H1 (cell line): ENCODE results near the gene PTPRE. TPM values are rescaled to one million over a fixed set of nuclear protein-coding genes. Genes with fewer than 3 reads are reported as not detected.

Experiments used
- CTCF ChIA-PET: fragments of 300-600 bp; sonication (Branson Sonifier 250); formaldehyde crosslinking; loops from one replicate; lab custom pipeline; 2021; ENCODE audit not compliant: partially characterized antibody; lab: Charles Lee
- POLR2A ChIA-PET: fragments of 300-600 bp; sonication (Branson Sonifier 250); formaldehyde crosslinking; loops from one replicate; lab custom pipeline; 2021; ENCODE audit warnings: inconsistent platforms; ENCODE audit not compliant: partially characterized antibody; lab: Charles Lee
- DNase-seq, 2 experiments: peaks; one replicate each; pipeline versions ENCODE4 v3.0.0 to v3.0.0-alpha.2; 2010 to 2022; ENCODE audit warnings: low spot score in 2 of 2, low read depth in 1 of 2, mixed read lengths in 1 of 2
- FAIRE-seq: peaks from 2 replicates; lab custom pipeline; 2011; peaks lifted over from hg19 to GRCh38; lab: Jason Lieb, UNC
- H2AFZ ChIP-seq: 2 replicates; pipeline ENCODE4 v1.8.1; 2012; ENCODE audit warnings: low read length, inconsistent platforms
- H2AK5ac ChIP-seq: 2 replicates; pipeline ENCODE4 v1.6.1; 2013; ENCODE audit warnings: low read depth, low read length
- H2BK120ac ChIP-seq: replicated peaks from 2 replicates; pipeline ENCODE3; 2013; ENCODE audit warnings: low read depth, low read length, inconsistent platforms
- H2BK12ac ChIP-seq: 2 replicates; pipeline ENCODE4 v1.6.1; 2013; ENCODE audit warnings: low read depth, low read length
- H2BK15ac ChIP-seq: 2 replicates; pipeline ENCODE4 v1.6.1; 2013; ENCODE audit warnings: low read length
- H2BK20ac ChIP-seq: 2 replicates; pipeline ENCODE4 v1.6.1; 2013; ENCODE audit warnings: low read length
- H2BK5ac ChIP-seq: 2 replicates; pipeline ENCODE4 v1.6.1; 2013; ENCODE audit warnings: low read depth, low read length
- H3K14ac ChIP-seq: 2 replicates; pipeline ENCODE4 v1.6.1; 2013; ENCODE audit warnings: inconsistent platforms; ENCODE audit not compliant: insufficient read length
- H3K18ac ChIP-seq: 2 replicates; pipeline ENCODE4 v1.6.1; 2013; ENCODE audit warnings: low read length; ENCODE audit errors: extremely low read depth
- H3K23ac ChIP-seq: 2 replicates; pipeline ENCODE4 v1.6.1; 2013; ENCODE audit warnings: inconsistent platforms; ENCODE audit not compliant: insufficient read length
- H3K23me2 ChIP-seq: 2 replicates; pipeline ENCODE4 v1.6.1; 2013; ENCODE audit warnings: low read depth, low read length
- H3K27ac ChIP-seq: 2 replicates; pipeline ENCODE4 v1.6.1; 2011; ENCODE audit warnings: low read depth, low read length, inconsistent platforms
- H3K27me3 ChIP-seq, 4 experiments: replicated peaks in 1 of 4; 1 replicate in 1 of 4; 2 replicates in 3 of 4; pipeline versions ENCODE4 v1.6.1 to v1.8.1; 2011 to 2013; ENCODE audit warnings: low read length in 3 of 4, mild to moderate bottlenecking in 3 of 4, inconsistent platforms in 2 of 4, mixed read lengths in 2 of 4, moderate library complexity in 1 of 4; ENCODE audit not compliant: control insufficient read depth in 3 of 4, insufficient read depth in 3 of 4; ENCODE audit errors: extremely low read depth in 1 of 4
- H3K36me3 ChIP-seq, 4 experiments: 2 replicates each; pipeline versions ENCODE4 v1.6.1 to v1.8.1; 2011 to 2013; ENCODE audit warnings: mild to moderate bottlenecking in 4 of 4, low read length in 3 of 4, moderate library complexity in 2 of 4, control low read depth in 1 of 4, inconsistent platforms in 1 of 4; ENCODE audit not compliant: insufficient read depth in 4 of 4, control insufficient read depth in 2 of 4
- H3K4ac ChIP-seq: replicated peaks from 2 replicates; pipeline ENCODE3; 2013; ENCODE audit warnings: low read length, low read depth, mixed read lengths, inconsistent platforms; ENCODE audit not compliant: insufficient read length
- H3K4me1 ChIP-seq, 4 experiments: replicated peaks in 1 of 4; 1 replicate in 1 of 4; 2 replicates in 3 of 4; pipeline versions ENCODE4 v1.6.1 to v1.8.1; 2011 to 2013; ENCODE audit warnings: low read length in 3 of 4, inconsistent platforms in 2 of 4, mixed read lengths in 1 of 4; ENCODE audit not compliant: insufficient read depth in 4 of 4, control insufficient read depth in 3 of 4
- H3K4me2 ChIP-seq, 2 experiments: 2 replicates each; pipeline versions ENCODE4 v1.6.1 to v1.8.1; 2011 to 2013; ENCODE audit warnings: low read depth in 2 of 2, low read length in 2 of 2, control low read depth in 1 of 2, inconsistent platforms in 1 of 2, mild to moderate bottlenecking in 1 of 2; ENCODE audit not compliant: insufficient read depth in 1 of 2
- H3K4me3 ChIP-seq, 4 experiments: fragments of 200-600, 300-600 bp in 1 of 4; sonication (generic), shearing (Covaris generic), sonication (Bioruptor Twin) in 1 of 4; 2 replicates each; pipeline versions ENCODE4 v1.5.1 to v1.8.1; 2011 to 2016; ENCODE audit warnings: low read length in 4 of 4, low read depth in 3 of 4, control low read depth in 2 of 4, inconsistent platforms in 2 of 4, mild to moderate bottlenecking in 2 of 4, mixed read lengths in 1 of 4, moderate library complexity in 1 of 4; ENCODE audit not compliant: insufficient read depth in 2 of 4; ENCODE audit errors: extremely low read depth in 1 of 4
- H3K56ac ChIP-seq: replicated peaks from 2 replicates; pipeline ENCODE3; 2013; ENCODE audit warnings: low read depth, mild to moderate bottlenecking, mixed read lengths, low read length, inconsistent platforms; ENCODE audit not compliant: insufficient read length
- H3K79me1 ChIP-seq: 2 replicates; pipeline ENCODE4 v1.6.1; 2013; ENCODE audit warnings: low read depth, low read length, control low read depth
- H3K79me2 ChIP-seq, 2 experiments: 2 replicates each; pipeline versions ENCODE4 v1.6.1 to v1.8.1; 2012 to 2013; ENCODE audit warnings: low read length in 2 of 2, mild to moderate bottlenecking in 2 of 2, inconsistent platforms in 1 of 2; ENCODE audit not compliant: insufficient read depth in 2 of 2, control insufficient read depth in 1 of 2
- H3K9ac ChIP-seq, 4 experiments: replicated peaks in 1 of 4; 1 replicate in 1 of 4; 2 replicates in 3 of 4; pipeline versions ENCODE4 v1.6.1 to v1.8.1; 2011 to 2013; ENCODE audit warnings: low read depth in 3 of 4, low read length in 3 of 4, control low read depth in 2 of 4, mild to moderate bottlenecking in 2 of 4, moderate library complexity in 2 of 4, inconsistent platforms in 1 of 4; ENCODE audit errors: extremely low read depth in 1 of 4
- H3K9me3 ChIP-seq, 2 experiments: 2 replicates each; pipeline versions ENCODE4 v1.6.1 to v1.8.1; 2012 to 2013; ENCODE audit warnings: mild to moderate bottlenecking in 2 of 2, moderate library complexity in 2 of 2, control low read depth in 1 of 2, inconsistent platforms in 1 of 2, low read depth in 1 of 2, low read length in 1 of 2, mixed read lengths in 1 of 2; ENCODE audit not compliant: insufficient read depth in 2 of 2
- H4K20me1 ChIP-seq, 2 experiments: replicated peaks in 1 of 2; 2 replicates each; pipeline versions ENCODE3 to v1.8.1; 2011 to 2013; ENCODE audit warnings: inconsistent platforms in 2 of 2, low read length in 2 of 2, mild to moderate bottlenecking in 1 of 2; ENCODE audit not compliant: insufficient read depth in 2 of 2, control insufficient read depth in 1 of 2
- H4K5ac ChIP-seq: 2 replicates; pipeline ENCODE4 v1.6.1; 2013; ENCODE audit warnings: low read length, low read depth, mixed read lengths, inconsistent platforms; ENCODE audit not compliant: insufficient read length
- H4K8ac ChIP-seq: 2 replicates; pipeline ENCODE4 v1.8.0; 2013; ENCODE audit warnings: mild to moderate bottlenecking, moderate library complexity, low read length, inconsistent platforms; ENCODE audit not compliant: insufficient read depth; ENCODE audit errors: extremely low read depth
- H4K91ac ChIP-seq: replicated peaks from 2 replicates; pipeline ENCODE3; 2013; ENCODE audit warnings: low read length, mixed read lengths, inconsistent platforms; ENCODE audit not compliant: insufficient read length
- ASH2L ChIP-seq: fragments of 200-600, 300-600 bp; sonication (generic); IDR thresholded peaks from one replicate; pipeline ENCODE4 v1.7.1; 2017; ENCODE audit warnings: low read length
- BRCA1 ChIP-seq: IDR thresholded peaks from 2 replicates; pipeline ENCODE4 v1.6.1; 2012; ENCODE audit warnings: low read depth, low read length, improper control_type of control experiment
- EP300 ChIP-seq, 2 experiments: IDR thresholded peaks; 1 replicate in 1 of 2; 2 replicates in 1 of 2; pipeline ENCODE4 v1.6.1; 2011 to 2012; ENCODE audit warnings: low read depth in 2 of 2, low read length in 2 of 2, mild to moderate bottlenecking in 2 of 2, borderline replicate concordance in 1 of 2, inconsistent platforms in 1 of 2, moderate library complexity in 1 of 2
- EZH2 ChIP-seq: fragments of 200-600 bp; sonication (generic); IDR thresholded peaks from 2 replicates; pipeline ENCODE4 v1.7.1; 2012; ENCODE audit warnings: low read depth, mild to moderate bottlenecking, moderate library complexity, low read length, inconsistent platforms; ENCODE audit not compliant: severe bottlenecking
- GABPA ChIP-seq: IDR thresholded peaks from 2 replicates; pipeline ENCODE4 v1.6.1; 2011; ENCODE audit warnings: mild to moderate bottlenecking, low read length, moderate library complexity, borderline replicate concordance; ENCODE audit not compliant: insufficient read depth
- MAX ChIP-seq: IDR thresholded peaks from 2 replicates; pipeline ENCODE4 v1.6.1; 2012; ENCODE audit warnings: inconsistent platforms
- NANOG ChIP-seq: IDR thresholded peaks from 2 replicates; pipeline ENCODE4 v1.6.1; 2011; ENCODE audit warnings: low read length, low read depth, mild to moderate bottlenecking, inconsistent platforms; ENCODE audit not compliant: insufficient read depth, poor library complexity, severe bottlenecking
- NRF1 ChIP-seq: IDR thresholded peaks from 2 replicates; pipeline ENCODE4 v1.6.1; 2011; ENCODE audit warnings: mild to moderate bottlenecking, low read depth, low read length, improper control_type of control experiment
- PHF8 ChIP-seq: fragments of 200-600 bp; sonication (generic); conservative IDR thresholded peaks from 2 replicates; pipeline ENCODE4 v1.7.1; 2012; ENCODE audit warnings: low read depth, mild to moderate bottlenecking, inconsistent platforms, low read length, moderate library complexity
- RAD21 ChIP-seq, 2 experiments: IDR thresholded peaks in 1 of 2; conservative IDR thresholded peaks in 1 of 2; 2 replicates each; pipeline ENCODE4 v1.6.1; 2011; ENCODE audit warnings: low read depth in 2 of 2, low read length in 2 of 2, improper control_type of control experiment in 1 of 2, inconsistent platforms in 1 of 2, mild to moderate bottlenecking in 1 of 2, moderate library complexity in 1 of 2
- WGBS, 2 experiments: shearing (Covaris generic) in 1 of 2; methylation state at CpG; one replicate each; pipeline versions ENCODE4 v1.1.6 to v1.1.7; 2013 to 2015; ENCODE audit warnings: low lambda C conversion rate in 2 of 2, mixed read lengths in 2 of 2, inconsistent platforms in 1 of 2, low coverage in 1 of 2, missing lambda C conversion rate in 1 of 2; ENCODE audit not compliant: insufficient replicate concordance in 2 of 2, insufficient coverage in 1 of 2, insufficient read length in 1 of 2; ENCODE audit errors: extremely low coverage in 1 of 2, missing lambda C conversion rate in 1 of 2; 5-methylcytosine and 5-hydroxymethylcytosine counted together
- polyA plus RNA-seq, 7 experiments: library from polyadenylated mRNA; depleted of rRNA in 3 of 7; stranded (reverse) in 5 of 7; unstranded in 2 of 7; fragments of >200 nt in 5 of 7; fragments of 200-250 nt in 2 of 7; gene quantifications; 1 replicate in 5 of 7; 2 replicates in 1 of 7; 4 replicates in 1 of 7; pipeline versions ENCODE4 v1.2.1 to v1.2.3, GENCODE V29; 2011 to 2013; ENCODE audit warnings: missing spikeins in 2 of 7, mixed read lengths in 2 of 7
- total RNA-seq: library from RNA; stranded (reverse); fragmentation: NEBNext Ultra II Directional; extraction: Animal tissue kit (Norgen Biotek cat#: 25700); gene quantifications from 2 replicates; pipeline ENCODE4 v1.2.1, GENCODE V29; 2021

PTPRE gene
- total and polyA plus RNA-seq, 2 of the 8 experiments (the other 6 are each of a cell fraction or from before 2014, with no cell fraction given): 0.33 to 0.54 TPM

- H2BK15ac ChIP-seq: no peak overlapping the region
- no peaks in the 10 kb centered on the region for H3K79me1 ChIP-seq
- no peak overlapping the region for H3K14ac ChIP-seq
- H4K8ac ChIP-seq: no peak overlapping the region; the same call in 1 of the 2 replicates
- no peak for DNase-seq
- H4K91ac ChIP-seq: no peak overlapping the region
- H4K20me1 ChIP-seq: peaks cover 0 to 6% of the 10 kb centered on the region in 2 experiments
- H3K4me1 ChIP-seq: no peaks in the 10 kb centered on the region
- POLR2A ChIA-PET: interaction anchor here (1.4 kb wide), 1 partner anchor 9 kb away, joined by 3 read pairs; no protein-coding TSS in a partner anchor
- H3K79me2 ChIP-seq: no peaks in the 10 kb centered on the region
- no peak overlapping the region for H3K23ac ChIP-seq
- no peak overlapping the region for H2AK5ac ChIP-seq
- no peak overlapping the region for H2BK20ac ChIP-seq
- no peak overlapping the region for H3K27ac ChIP-seq
- no peaks in the 10 kb centered on the region for H3K36me3 ChIP-seq
- 84% methylated on average over 17 of the region's 17 CpGs; no CpG with 5 or more reads in 1 of the 2 experiments for WGBS, 2 experiments
- FAIRE-seq: no peak
- H3K23me2 ChIP-seq: peaks cover 5% of the 10 kb centered on the region; the same call in 1 of the 2 replicates
- no peak overlapping the region for H2BK120ac ChIP-seq
- no peak overlapping the region for H3K4me2 ChIP-seq
- H3K18ac ChIP-seq: no peak overlapping the region
- no peak overlapping the region for H2AFZ ChIP-seq
- no peaks in the 10 kb centered on the region for H3K9me3 ChIP-seq
- H2BK5ac ChIP-seq: no peak overlapping the region
- no peak overlapping the region for H3K4me3 ChIP-seq
- CTCF ChIA-PET: interaction anchor here (1.0 to 2.5 kb wide), 3 partner anchors 13 to 56 kb away, joined by 3 to 10 read pairs (median 3); no protein-coding TSS in a partner anchor
- H3K4ac ChIP-seq: no peak overlapping the region
- H2BK12ac ChIP-seq: no peak overlapping the region
- no peak overlapping the region for H3K9ac ChIP-seq
- no peak overlapping the region for H3K56ac ChIP-seq
- H4K5ac ChIP-seq: no peak overlapping the region
- no peaks in the 10 kb centered on the region for H3K27me3 ChIP-seq
- TF ChIP-seq NANOG: no peak
- TF ChIP-seq MAX: no peak
- no peak for TF ChIP-seq RAD21 (IDR thresholded peaks at IDR 0.05 in 1 of 2, conservative IDR thresholded peaks at IDR 0.05 in 1 of 2; ENCODE audit: low read depth in 2 of 2, low read length in 2 of 2)
- TF ChIP-seq EZH2: no peak
- TF ChIP-seq GABPA: no peak
- TF ChIP-seq BRCA1: no peak
- TF ChIP-seq PHF8: no peak
- TF ChIP-seq NRF1: no peak
- TF ChIP-seq ASH2L: no peak
- no peak for TF ChIP-seq EP300 (IDR thresholded peaks at IDR 0.05; ENCODE audit: borderline replicate concordance in 1 of 2, low read depth in 2 of 2, low read length in 2 of 2)
Observed at GRCh38 chr10:128056303-128057050, 149.6 kb downstream of the PTPRE start.
